NCI-H526 (cell line): ENCODE measurements around the gene PILRB.
A peak's percentile ranks its signal among the peaks of the same experiment; 100 is the strongest.
"Not testable (repeated sequence)": the region's sequence is repeated elsewhere in the genome, so short reads cannot be mapped to it uniquely, and the experiment has no call there.

ENCODE experiments used
- DNase-seq, 2 experiments: peaks; one replicate each; lab custom pipeline; 2025; lab: John Stamatoyannopoulos, UW

The PILRB gene

GRCh38 chr7:100356416-100357068 is 1.4 kb upstream of the PILRB start:
- DNase-seq = no peak

DNA sequence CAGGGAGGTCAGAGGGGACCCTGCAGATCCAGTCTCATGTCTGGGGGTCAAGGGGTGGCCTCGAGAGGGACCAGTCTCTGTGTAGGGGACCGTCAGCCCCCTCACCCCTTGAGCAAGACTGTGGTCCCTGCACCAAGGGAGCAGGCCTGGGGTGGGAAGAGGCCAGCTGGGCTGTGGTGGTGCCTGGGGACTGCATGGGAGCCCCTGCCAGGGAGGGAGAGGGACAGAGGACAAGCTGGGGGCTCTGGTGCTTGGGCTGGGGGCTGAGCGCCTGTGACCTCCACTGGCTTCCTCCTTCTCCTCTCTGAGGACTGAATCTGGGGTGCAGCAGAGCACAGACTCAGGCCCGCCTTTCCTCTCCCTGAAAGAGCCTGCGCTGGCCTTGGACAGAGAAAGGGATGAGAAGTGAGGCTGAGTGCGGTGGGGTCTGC is 771 bp upstream of the PILRB start:
- no peak for DNase-seq

- DNase-seq = no peak
Measured at GRCh38 chr7:100358857-100359212, 918 bp downstream of the PILRB start.

- DNase-seq = no peak
Measured at GRCh38 chr7:100360135-100360854, 2.4 kb downstream of the PILRB start.

DNA sequence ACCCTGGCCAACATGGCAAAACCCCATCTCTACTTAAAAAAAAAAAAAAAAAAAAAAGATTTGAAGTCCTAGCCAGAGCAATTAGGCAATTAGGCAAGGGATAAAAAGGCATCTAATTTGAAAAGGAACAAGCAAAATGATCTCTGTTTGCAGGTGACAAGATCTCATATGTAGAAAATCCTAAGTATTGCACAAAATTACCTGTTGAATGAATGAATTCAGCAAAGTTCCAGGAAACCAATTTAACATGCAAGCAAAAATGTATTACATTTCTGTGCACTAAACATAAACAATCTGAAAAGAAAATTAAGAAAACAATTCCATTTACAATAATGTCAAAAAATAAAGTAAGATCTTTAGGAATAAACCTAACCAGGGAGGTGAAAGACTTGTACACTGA is 5.2 kb downstream of the PILRB start:
- DNase-seq = no peak

GRCh38 chr7:100363797-100364196 is 5.9 kb downstream of the PILRB start:
- not testable (repeated sequence) for DNase-seq

DNA sequence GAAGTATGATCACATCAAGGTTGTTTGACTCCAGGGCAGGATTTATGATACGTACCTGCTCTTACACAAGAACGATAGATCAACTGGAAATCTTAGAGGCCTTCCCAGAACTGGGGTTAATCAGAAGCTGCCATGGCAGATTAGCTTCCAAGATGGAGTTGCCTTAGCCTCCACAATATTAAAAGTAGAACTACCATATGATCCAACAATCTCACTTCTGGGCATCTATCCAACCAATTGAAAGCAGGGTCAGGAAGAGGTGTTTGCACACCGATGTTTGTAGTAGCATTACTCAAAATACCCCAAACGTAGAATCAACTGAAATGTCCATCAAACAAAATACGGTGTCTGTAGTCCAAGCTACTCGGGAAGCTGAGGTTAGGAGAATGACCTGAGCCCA is 6.6 kb downstream of the PILRB start:
- no peak for DNase-seq

GRCh38 chr7:100365998-100366367 is 8.1 kb downstream of the PILRB start:
- not testable (repeated sequence) for DNase-seq

DNA sequence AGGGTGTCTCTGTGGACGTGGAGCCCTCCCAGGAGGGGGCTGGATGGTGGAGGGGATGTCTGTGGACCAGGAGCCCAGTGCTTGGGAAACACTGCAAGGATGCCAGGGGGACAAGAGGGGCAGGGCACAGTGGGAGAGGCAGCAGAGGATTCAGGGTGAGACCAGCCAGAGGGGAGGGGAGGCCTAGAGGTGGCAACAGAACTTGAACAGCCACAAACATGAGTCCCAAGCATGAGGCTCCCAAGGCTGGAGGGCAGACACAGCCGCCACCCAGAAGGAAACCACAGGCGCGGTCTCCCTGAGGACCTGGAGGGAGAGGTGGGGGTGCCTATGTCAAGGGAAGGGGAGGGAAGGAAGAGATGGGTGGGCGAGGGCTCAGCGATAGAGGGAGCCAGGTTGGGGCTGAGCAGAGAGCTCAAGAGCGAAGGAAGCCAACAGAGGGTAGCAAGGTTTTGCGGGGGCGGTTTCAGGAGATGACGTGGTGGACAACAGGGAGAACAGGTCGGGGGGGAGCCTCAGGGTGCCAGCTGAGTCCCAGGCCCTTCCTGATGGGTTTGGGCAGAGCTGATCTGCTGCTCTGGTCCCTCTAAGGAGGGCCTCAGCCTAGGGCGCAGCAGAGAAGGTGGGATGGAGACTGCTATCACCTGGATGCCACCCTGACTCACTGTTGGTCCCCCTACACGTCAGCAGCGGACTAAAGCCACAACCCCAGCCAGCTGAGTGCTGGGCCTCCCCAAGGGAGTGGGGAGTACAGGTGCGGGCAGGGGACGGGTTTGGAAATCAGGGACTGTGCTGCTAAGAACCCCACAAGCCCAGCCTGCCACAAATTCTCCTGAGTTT is 8.7 kb downstream of the PILRB start:
- no peak for DNase-seq

DNA sequence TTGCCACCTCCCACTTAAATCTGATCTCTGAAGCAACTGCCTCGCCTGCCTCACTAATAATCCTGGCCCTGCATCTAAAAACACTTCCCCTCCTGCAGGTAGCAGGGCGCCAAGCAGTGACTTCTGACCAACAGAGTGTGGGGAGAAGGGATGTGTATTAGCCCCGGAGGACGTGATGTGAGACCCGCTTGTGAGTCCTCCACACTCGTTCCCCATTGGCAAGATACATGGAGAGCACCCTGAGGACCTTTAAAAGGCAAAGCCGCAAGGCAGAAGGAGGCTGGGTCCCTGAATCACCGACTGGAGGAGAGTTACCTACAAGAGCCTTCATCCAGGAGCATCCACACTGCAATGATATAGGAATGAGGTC is 9.3 kb downstream of the PILRB start:
- no peak for DNase-seq

DNA sequence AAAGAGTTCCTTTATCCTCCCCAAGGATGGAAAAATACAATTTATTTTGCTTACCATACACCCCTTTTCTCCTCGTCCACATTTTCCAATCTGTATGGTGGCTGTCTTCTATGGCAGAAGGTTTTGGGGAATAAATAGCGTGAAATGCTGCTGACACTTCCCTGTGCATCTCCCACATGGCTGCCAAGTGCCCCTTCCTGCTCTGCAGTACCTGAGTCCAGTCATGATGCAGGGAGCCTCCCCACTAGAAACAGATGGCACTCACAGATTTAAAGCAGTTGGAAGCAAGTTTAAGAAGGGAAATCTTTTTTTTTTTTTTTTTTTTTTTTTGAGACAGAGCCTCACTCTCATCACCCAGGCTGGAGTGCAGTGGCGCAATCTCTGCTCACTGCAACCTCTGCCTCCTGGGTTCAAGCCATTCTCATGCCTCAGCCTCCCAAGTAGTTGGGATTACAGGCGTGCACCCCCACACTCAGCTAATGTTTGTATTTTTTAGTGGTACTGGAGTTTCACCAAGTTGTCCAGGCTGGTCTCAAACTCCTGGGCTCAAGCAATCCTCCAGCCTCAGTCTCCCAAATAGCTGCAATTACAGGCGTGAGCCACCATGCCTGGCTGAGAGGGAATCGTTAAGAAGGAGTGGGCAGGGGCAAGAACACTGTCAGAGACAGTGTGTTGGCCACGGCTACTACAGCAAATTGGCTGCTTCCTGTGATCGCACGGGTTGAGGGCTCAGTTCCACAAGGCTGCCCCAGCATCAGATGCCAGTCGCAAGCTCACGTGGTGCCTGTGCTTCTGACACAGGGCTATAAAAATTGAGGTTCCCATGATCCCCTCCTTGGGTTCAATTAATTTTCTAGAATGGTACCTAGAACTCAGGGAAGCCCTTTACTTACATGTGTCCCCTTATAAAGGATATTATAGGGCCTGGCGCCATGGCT is 10.0 kb downstream of the PILRB start:
- no peak for DNase-seq

DNA sequence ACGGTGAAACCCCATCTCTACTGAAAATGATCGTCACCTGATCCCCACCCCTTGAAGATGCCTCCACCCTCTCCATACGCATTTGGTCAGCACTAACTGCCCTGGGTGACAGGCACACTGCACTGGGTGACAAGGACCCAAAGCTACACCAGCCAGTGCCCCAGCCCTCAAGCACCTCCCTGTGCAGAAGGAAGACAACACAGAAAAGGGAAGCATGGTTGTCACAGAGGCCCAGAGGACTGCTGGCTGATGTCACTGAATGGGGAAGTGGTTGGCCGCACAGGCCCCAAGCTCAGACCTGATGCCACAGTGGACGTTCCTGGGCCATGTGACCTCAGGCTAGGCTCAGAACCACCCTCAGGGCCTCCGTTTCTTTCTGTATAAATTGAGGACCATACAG is 11.2 kb downstream of the PILRB start:
- DNase-seq = no peak

DNA sequence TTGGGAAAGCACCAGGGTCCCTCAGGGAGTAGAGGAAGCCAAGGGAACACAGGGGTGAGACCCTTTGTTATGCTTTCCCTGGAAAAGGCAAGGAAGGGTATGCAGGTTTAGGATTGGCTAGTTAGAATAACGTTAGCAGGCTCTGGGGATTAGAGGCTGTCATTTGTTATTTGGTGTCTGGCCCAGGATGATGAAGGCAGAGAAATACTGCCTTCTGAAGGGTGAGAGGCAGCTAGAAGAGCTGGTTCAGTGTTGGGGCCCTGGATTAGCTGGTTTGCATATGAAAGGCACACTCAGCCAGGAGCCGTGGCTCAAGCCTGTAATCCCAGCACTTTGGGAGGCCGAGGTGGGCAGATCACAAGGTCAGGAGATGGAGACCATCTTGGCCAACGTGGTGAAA is 12.4 kb downstream of the PILRB start:
- DNase-seq = peak in 1 of 2 experiments; percentile 42

DNA sequence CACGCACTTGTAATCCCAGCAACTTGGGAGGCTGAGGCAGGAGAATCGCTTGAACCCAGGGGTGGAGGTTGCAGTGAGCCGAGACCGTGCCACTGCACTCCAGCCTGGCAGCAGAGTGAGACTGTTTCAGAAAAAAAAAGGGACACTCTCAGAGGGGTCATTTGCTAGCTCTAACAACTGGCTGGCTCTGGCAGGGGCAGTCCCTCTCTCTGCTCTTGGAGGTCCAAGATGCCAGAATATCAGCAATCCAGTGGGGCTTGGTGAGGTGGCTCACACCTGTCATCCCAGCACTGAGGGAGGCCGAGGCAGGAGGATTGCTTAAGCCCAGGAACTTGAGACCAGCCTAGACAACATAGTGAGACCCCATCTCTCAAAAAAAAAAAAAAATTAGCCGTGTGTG is 12.8 kb downstream of the PILRB start:
- no peak for DNase-seq

DNA sequence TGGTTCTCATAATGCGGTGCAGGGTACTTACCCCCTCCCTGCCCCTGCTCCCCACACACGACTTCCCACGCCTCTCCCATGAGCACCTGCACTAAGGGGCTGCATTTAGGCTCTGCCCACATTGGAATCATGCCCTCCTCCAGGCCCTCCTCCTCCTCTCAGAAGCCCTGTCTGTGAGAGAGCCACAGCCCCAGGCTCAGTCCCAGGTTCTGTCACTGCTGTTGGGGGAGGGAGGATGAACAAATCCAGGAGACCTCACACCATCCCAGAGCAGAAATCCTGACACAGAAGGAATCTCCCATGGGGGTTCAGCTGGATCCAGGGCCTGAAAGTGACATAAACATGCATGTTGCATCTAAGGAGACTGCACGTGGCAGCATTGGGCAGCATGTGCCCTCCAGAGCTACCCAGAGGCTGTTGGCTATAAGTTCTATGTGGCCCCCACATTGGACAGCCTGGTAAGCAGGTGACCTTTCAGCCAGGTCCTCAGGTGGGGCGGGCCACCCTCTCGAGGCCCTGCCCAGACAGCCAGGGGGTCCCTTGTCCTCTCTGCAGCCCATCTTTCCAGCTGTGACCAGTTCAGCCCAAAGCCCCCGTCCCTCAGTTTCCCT is 13.7 kb downstream of the PILRB start:
- DNase-seq = no peak

- DNase-seq = no peak
Measured at GRCh38 chr7:100372256-100372655, 14.3 kb downstream of the PILRB start.

DNA sequence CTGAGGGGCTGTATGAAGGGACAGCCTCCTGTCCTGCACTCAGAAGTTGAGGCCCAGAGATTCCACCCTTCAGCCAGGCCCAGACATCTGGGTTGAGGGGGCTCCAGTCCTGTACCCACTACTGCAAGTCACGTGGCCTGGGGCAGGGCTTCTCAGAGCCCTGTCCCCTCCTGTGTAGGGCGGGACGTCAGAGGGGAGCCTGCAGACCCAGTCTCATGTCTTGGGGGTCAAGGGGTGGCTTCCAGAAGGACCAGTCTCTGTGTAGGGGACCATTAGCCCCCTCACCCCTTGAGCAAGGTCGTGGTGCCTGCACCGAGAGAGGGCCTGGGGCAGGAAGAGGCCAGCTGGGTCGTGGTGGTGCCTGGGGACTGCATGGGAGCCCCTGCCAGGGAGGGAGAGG is 14.8 kb downstream of the PILRB start:
- DNase-seq = no peak

- DNase-seq = no peak
Measured at GRCh38 chr7:100373261-100373831, 15.4 kb downstream of the PILRB start, which contains the start of gene PILRA. PILRA (plus strand) TSS chr7:100373487; CDS start chr7:100373657, 170 bp downstream.

- peak in 1 of 2 experiments; percentile 52 for DNase-seq
Measured at GRCh38 chr7:100373870-100374598, 16.1 kb downstream of the PILRB start.

DNA sequence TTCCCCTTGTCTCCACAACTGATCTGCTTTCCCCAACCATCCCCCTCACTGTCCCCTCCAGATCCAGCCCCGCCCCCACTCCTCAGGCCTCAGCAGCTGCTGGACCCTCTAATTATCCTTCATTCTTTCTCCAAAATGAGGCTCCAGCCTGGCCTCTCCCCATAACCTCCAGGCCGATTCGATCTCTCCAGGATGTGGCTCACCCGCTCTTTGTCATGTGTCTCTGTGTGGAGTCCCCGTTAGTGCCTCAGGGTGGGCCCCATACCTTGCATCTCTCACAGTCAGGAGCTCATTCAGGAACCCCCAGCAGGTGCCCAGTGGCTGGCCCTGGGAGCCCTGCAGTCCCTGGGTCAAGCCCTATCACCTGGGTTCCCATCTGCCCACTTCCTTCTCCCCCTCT is 16.7 kb downstream of the PILRB start:
- no peak for DNase-seq
